GM12891 (cell line): ENCODE data around the gene PTPRT. TPM values are rescaled to one million over a fixed set of nuclear protein-coding genes. Genes with fewer than 3 reads are reported as not detected.

ENCODE experiments used
- DNase-seq: peaks from one replicate; pipeline ENCODE4 v3.0.0; 2011; ENCODE audit warnings: low spot score; ENCODE audit not compliant: insufficient read length
- FAIRE-seq: peaks from 2 replicates; lab custom pipeline; 2011; peaks lifted over from hg19 to GRCh38; lab: Jason Lieb, UNC
- PAX5 ChIP-seq: IDR thresholded peaks from 2 replicates; pipeline ENCODE4 v1.6.1; 2011; ENCODE audit warnings: low read length, moderate library complexity, mild to moderate bottlenecking; ENCODE audit not compliant: insufficient read depth, severe bottlenecking
- POLR2A ChIP-seq: IDR thresholded peaks from 2 replicates; pipeline ENCODE4 v1.6.1; 2011; ENCODE audit warnings: low read depth, low read length, control low read depth
- POLR2AphosphoS5 ChIP-seq: IDR thresholded peaks from 2 replicates; pipeline ENCODE4 v1.6.1; 2011; ENCODE audit warnings: low read depth, low read length, control low read depth
- POU2F2 ChIP-seq: IDR thresholded peaks from 2 replicates; pipeline ENCODE4 v1.6.1; 2011; ENCODE audit warnings: low read depth, mild to moderate bottlenecking, control low read depth, low read length, moderate library complexity
- SPI1 ChIP-seq: IDR thresholded peaks from 2 replicates; pipeline ENCODE4 v1.6.1; 2011; ENCODE audit warnings: low read depth, low read length, control low read depth
- TAF1 ChIP-seq: IDR thresholded peaks from 2 replicates; pipeline ENCODE4 v1.6.1; 2011; ENCODE audit warnings: low read depth, low read length, control low read depth
- polyA plus RNA-seq: library from polyadenylated mRNA; unstranded; fragments of >200 nt; gene quantifications from one replicate; pipeline ENCODE4 v1.2.1, GENCODE V29; 2012; ENCODE audit warnings: low read depth, missing spikeins, inconsistent platforms; ENCODE audit not compliant: missing spikeins

PTPRT gene
- 0.03 TPM for polyA plus RNA-seq

DNA sequence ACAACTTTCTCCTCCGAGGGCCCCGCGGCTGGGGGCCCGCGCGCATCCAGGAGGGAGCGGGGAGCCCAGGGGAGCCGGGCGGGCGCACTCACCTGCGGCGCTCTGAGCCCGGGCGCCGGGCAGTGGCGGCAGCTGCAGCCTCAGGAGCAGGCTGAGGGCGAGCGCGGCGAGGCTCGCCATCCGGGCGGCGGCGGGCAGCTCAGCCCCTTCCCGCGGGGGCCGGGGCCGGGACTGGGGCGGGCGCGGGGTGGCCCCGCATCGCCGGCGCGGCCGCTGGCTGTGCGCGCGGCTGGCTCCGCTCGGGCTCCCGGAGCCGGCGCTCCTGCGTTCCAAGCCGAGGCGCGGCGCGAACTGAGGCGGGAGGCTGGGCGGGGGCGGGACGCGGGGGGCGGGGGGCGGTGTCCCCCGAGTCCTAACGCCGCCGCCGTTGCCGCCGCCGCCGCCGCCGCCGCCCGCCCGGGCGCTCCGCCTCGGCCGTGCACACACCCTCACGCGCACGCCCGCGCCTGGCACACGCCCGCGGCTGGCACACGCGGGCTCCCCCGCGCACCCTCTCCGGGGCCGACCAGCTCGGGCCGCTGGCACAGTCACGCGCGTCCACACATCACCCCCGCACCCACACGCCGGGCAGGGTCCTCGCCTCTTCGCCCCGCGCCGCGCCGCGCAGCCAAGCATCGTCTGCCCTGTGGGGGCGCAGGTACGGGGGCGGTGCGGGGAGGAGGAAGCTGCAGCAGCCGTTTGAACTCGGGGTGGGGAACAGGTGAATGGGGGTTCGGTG, at the start of gene PTPRT:
Gene PTPRT (minus strand): TSS at position 353 of the 778 bp plus-strand sequence. CDS start 173 bp downstream, at position 180.
- DNase-seq: no peak
- TF ChIP-seq PAX5: no peak
- no peak for TF ChIP-seq TAF1
- no peak for TF ChIP-seq SPI1
- TF ChIP-seq POU2F2: no peak
- no peak for TF ChIP-seq POLR2A
- TF ChIP-seq POLR2AphosphoS5: no peak
- no peak for FAIRE-seq

DNA sequence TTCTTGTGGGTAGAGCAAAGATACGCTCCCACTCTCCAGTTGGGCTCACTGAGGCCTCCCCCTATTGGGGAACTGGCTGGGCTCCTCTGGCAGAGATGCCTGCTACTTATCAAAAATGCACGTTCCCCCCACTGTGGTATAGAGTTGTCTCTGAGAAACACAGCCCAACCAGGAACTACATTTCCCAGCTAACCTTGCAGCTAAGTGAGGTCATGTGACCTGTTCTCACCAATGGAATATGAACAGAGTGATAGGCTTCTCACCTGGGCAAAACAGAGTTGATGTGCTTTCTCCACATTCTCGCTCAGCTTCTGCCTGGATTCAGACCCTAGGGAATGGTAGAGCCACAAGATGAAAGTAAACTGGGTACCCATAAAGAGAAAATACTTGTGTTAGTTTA, 49.1 kb upstream of the PTPRT start:
- FAIRE-seq (no peak), DNase-seq (no peak)
- TF ChIP-seq PAX5 (no peak), POLR2AphosphoS5 (no peak), SPI1 (no peak), POLR2A (no peak), TAF1 (no peak), POU2F2 (no peak)

DNA sequence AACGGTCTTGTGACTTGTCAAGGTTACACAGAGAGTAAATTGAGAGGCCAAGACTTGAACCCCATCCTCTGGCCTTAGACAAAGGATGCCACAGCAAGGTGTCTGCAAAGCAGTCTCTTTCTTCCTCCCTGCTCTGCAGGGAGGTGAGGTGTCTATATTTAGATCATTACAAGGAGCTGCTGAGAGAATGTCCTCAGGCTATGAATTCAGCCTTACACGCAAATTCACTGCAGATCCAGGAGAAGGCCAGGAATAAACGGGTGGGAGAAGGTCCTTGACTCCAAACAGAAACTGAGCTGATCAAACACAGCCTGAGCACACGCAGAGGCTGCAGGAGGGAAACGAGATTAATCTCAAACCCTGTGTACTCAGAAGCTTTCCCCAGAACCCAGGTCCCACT, 48.6 kb upstream of the PTPRT start:
- FAIRE-seq (no peak), DNase-seq (no peak)
- TF ChIP-seq SPI1 (no peak), TAF1 (no peak), POLR2A (no peak), PAX5 (no peak), POU2F2 (no peak), POLR2AphosphoS5 (no peak)

DNA sequence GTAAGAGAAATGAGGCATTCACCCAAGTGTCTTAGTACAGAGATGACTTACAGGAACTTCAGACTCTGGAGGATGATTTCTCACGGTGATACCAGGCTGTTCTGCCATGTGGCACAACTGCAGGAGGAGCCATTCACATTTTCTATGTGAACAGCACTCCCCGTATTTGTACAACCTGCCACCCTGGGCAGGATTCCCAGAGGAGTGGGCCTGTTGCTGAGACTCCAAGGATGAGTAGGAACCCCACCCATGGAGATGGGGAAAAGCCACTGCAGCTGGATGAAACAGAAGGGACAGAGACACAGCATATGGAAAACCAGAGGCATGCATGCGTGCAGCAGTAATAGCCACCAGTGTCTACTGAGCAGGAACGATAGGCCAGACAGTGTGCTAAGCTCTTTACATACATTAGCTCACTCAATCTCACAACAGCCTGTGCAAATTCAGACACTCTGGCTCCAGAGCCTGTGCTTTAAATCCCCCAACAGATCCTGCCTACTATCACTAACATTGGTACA, 48.0 kb upstream of the PTPRT start:
- no peak for TF ChIP-seq PAX5
- TF ChIP-seq SPI1: no peak
- TF ChIP-seq POU2F2: no peak
- TF ChIP-seq POLR2AphosphoS5: no peak
- no peak for TF ChIP-seq POLR2A
- TF ChIP-seq TAF1: no peak
- DNase-seq (no peak), FAIRE-seq (no peak)

DNA sequence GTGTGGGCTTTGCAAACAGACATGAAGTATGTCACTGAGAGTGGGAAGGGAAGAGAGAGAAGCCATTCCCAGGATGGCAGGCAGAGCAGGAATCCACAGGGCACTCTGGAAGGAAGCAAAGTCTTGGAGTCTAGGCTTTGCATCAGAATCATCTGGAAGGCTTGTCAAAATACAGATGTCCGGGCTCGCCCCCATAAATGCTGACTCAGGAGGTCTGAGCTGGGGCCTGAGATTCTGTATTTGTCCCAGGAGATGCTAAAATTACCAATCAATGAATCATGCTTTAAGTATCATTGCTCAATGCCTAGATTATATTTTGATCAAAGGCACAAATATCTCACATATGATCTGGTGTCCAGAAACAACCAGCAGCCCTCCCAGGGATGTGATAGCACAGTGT, 46.3 kb upstream of the PTPRT start:
- TF ChIP-seq POLR2A (no peak), PAX5 (no peak), SPI1 (no peak), POLR2AphosphoS5 (no peak), POU2F2 (no peak), TAF1 (no peak)
- DNase-seq: no peak
- no peak for FAIRE-seq

DNA sequence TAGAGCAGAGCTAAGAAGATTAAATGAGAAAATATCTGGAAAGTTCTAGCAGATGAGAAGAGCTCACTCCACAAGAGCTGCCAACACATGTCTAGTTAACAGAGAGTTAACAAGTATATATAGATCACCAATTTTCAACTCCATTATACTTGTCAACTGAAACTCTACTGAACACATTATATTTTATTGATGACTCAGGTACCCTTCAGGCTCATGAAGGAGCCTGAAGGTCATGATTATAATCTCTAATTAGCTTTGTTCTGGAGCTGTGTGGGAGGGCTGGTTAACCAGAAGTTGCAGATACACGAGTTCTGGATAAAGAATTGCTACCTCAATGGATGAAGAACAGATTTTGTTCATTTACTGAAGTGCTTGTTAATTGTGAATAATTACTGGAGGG, 42.1 kb upstream of the PTPRT start:
- FAIRE-seq (no peak), DNase-seq (no peak)
- TF ChIP-seq TAF1: no peak
- no peak for TF ChIP-seq POU2F2
- TF ChIP-seq POLR2AphosphoS5: no peak
- no peak for TF ChIP-seq PAX5
- TF ChIP-seq SPI1: no peak
- TF ChIP-seq POLR2A: no peak

DNA sequence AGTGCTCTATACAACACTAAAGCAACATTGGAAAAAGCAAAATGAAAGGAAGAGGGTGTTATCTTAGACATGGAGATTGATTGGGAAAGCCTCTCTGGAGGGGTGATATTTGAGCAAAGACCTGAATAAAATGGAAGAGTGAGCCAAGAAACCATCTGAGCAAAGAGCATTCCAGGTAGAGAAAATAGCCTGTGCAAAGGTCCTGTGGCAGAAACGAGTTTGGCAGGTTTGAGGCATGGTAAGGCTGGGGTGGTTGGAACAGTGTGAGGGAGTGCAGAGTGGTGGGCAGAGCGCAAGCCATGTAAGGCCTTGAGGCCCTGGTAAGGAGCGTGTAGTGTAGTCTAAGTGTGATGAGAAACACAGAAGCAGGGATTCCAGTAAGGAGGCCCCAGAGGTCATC, 40.0 kb upstream of the PTPRT start:
- TF ChIP-seq SPI1: no peak
- TF ChIP-seq POLR2A: no peak
- TF ChIP-seq POLR2AphosphoS5: no peak
- TF ChIP-seq POU2F2: no peak
- TF ChIP-seq PAX5: no peak
- no peak for TF ChIP-seq TAF1
- DNase-seq (no peak), FAIRE-seq (no peak)

DNA sequence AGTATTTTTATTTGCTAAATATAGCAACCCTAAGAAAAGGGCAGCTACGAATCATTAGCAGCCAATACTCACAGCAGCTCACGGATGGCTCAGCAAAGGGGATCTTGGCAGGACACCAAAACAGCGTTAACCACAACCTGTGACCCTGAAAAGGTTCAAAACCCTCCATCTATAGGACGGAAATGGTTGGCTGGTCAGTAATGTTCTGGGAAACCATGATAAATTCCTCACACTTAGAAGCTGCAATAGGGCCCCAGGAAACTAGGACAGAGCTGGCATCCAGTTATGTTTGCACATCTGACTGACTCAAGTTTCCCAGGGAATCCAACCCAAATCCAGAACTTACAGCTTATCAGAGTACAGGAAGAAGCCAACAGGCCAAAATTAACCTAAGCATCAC, 30.9 kb upstream of the PTPRT start:
- FAIRE-seq (no peak), DNase-seq (no peak)
- TF ChIP-seq TAF1 (no peak), SPI1 (no peak), POLR2A (no peak), POLR2AphosphoS5 (no peak), PAX5 (no peak), POU2F2 (no peak)

DNA sequence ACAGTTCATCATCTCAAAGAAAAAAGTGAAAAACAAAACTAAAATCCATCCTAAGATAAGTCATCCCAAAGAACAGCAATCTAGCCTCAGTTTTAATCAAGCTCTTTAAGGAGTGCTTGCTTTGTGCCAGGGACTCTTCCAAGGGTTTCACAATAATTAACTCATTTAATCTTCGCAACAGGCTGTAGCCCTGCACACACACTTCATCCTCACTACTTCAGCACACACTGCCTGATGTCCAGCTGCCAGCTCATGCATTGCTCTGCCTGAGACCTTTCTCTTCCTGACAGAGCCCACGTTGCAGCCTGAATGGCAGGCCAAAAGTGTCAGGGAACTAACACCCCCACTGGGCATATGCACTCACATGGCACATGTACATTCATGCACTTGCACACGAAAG, 21.2 kb upstream of the PTPRT start:
- TF ChIP-seq TAF1 (no peak), POLR2AphosphoS5 (no peak), SPI1 (no peak), PAX5 (no peak), POU2F2 (no peak), POLR2A (no peak)
- no peak for DNase-seq
- FAIRE-seq: no peak

DNA sequence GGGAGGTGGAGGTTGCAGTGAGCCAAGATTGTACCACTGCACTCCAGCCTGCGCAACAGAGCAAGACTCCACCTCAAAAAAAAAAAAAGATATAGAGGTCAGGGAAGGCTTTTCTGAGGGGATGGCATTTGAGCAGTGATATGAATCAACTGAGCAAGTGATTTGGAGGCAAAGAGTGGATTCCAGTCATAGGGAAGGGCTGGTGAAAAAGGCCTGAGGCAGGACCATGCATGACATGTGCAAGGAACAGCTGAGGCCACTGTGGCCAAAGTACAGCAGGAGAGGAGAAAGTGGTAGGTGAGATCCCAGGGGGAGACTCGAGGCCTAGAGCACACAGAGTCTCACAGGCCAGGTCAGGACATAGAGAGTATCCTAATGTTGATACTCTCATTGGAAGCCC, 20.1 kb upstream of the PTPRT start:
- FAIRE-seq: no peak
- DNase-seq: no peak
- TF ChIP-seq PAX5 (no peak), TAF1 (no peak), SPI1 (no peak), POLR2A (no peak), POU2F2 (no peak), POLR2AphosphoS5 (no peak)
